Activated CD4-positive, alpha-beta T cell treated with anti-CD3 and anti-CD28 coated beads for 48 hours (primary cell): ENCODE results near the gene TLE7.

Experiments
- DNase-seq: peaks from one replicate; pipeline ENCODE4 v3.0.0-alpha.2; 2020

The TLE7 gene

DNA sequence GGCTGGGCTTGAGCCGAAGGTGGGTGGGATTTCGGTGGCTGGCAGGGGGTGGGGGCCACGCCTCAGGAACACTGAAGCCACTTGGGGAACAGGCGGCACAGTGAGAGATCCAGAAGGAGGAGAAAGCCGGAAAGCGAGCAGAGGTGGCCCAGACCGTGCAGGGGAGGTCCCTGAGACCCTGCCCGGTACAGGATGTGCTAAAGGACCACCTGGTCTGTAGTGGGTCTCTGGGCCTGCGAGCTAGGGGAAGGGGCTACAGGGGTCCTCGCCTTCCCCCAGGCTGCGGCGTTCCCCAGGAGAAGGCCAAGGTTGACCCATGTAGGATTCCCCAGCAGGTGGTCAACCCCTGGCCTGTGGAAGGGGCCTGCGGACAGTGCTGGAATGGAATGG lies at the start of gene TLE7:
Gene TLE7 (minus strand): TSS at position 4 of the 390 bp plus-strand sequence. CDS start 8,730 bp downstream, outside the sequence.
- DNase-seq: no peak

GRCh38 chr16:71491054-71491453 lies 49.2 kb upstream of the TLE7 start:
- no peak for DNase-seq

GRCh38 chr16:71490361-71490760 lies 48.5 kb upstream of the TLE7 start:
- no peak for DNase-seq

DNA sequence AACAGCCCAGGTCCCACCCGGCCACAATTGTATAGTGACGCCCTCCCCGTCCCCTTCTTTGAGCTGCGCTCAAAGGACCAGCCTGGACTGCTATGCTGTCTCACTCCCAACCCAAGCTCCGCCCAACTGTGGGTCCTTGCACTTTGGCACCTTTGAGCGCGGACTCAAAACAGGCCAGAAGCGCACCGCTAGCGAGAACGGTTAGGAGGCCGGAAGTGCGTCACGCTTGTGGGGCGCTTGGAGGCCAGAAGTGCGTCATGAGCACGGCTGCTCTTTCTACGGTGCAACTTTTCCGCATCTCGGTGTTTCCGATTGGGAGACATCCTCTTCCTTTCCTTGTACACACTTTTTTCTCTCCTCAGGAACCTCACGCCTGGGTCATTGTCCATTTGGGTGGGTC lies 47.3 kb upstream of the TLE7 start, which contains the start of gene ZNF19:
Gene ZNF19 (minus strand): TSS at position 203 of the 400 bp plus-strand sequence. CDS start 7,210 bp downstream, outside the sequence.
- DNase-seq: no peak

DNA sequence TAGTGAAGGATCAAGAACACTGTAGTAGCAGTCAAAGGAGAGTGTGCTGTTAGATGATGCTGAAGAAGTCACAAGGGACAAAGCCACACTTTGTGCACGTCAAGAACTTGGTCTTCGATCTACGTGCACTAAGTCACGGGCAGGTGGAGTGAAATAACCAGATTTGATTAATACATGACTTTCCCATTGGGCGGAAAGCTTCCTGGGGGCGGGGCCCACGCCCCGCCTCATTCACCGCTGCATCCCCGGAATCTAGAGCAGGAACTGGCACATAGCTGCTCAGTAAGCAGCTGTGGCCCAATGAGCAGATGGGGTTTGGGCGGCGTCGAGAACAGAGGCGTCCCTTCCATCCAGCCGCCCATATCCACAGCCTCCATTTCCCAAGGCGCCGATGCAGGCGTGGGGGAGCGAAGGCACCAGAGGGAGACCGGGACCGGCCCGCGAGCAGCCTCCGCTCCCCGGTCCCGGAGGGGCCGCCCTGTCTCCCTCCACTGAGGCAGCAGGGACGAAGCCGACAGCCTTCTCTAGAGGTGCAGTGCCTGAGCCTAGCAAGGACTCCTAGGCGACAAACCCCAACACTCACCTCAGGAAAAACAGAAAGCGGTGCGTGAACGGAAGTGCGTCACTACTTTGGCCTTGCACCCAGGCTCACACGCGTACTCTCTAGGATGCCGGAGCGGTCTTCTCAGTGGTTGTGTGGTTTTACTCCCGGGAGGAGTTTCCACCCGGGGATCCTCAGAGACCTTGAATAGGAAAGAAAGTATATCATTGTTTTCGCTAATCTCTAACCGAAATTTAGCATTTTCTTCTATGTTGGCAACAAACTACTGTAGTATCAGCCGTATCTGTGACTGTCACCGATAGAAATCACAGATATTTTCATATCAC lies 42.4 kb upstream of the TLE7 start:
- peak; percentile 84 for DNase-seq

DNA sequence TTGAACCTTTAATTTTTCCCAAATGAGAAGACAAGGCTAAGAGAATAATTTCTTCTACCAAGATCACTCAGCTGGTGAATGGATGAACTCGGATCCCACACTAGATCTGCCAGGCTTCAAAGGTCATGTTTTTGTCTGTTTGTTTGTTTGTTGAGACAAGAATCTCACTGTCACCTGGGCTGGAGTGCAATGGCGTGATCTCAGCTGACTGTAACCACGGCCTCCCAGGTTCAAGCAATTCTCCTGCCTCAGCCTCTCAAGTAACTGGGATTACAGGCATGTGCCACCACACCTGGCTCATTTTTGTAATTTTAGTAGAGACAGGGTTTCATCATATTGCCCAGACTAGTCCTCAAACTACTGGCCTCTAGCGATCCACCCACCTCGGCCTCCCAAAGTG lies 40.7 kb upstream of the TLE7 start:
- no peak for DNase-seq

GRCh38 chr16:71480956-71481355 lies 39.1 kb upstream of the TLE7 start:
- DNase-seq: no peak

GRCh38 chr16:71479420-71479819 lies 37.6 kb upstream of the TLE7 start:
- no peak for DNase-seq

GRCh38 chr16:71476457-71477124 lies 34.7 kb upstream of the TLE7 start:
- no peak for DNase-seq

DNA sequence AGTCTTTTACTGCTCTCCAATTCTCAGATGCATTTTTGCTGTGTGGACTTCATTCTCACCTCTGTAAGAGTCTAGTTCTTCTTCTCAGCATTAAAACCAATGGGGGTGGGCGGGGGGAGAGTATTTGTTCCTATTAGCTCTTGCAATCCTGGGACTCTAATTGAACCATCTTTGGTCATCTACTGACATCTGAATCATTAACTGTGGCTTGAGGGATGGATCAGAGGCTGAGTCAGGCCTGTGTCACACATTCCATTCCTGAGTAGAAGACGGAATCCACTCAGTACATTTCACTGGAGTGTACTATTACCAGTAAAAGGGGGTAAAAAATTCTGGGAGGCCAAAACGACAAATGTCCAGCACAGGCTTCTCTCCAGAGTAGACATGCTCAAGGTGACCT lies 33.0 kb upstream of the TLE7 start:
- DNase-seq: no peak

GRCh38 chr16:71473891-71474290 lies 32.0 kb upstream of the TLE7 start:
- no peak for DNase-seq

- DNase-seq: no peak
Observed at GRCh38 chr16:71472931-71473330, 31.1 kb upstream of the TLE7 start.

DNA sequence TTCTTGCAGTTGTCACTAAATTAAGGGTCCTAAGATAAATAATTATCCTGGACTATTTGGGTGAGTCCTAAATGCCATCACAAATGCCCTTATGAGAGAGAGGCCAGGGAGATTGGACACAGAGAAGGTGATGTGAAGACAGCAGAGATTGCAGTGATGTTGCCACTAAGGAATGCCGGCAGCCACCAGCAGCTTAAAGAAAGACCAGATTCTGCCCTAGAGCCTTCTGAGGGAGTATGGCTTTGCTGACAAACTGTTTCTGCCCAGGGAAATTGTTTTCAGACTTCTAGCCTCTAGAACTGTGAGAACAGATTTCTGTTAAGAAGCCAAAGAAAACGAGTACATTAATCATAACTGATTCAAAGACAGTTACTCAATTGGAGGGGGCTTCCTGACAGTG lies 30.2 kb upstream of the TLE7 start:
- no peak for DNase-seq

DNA sequence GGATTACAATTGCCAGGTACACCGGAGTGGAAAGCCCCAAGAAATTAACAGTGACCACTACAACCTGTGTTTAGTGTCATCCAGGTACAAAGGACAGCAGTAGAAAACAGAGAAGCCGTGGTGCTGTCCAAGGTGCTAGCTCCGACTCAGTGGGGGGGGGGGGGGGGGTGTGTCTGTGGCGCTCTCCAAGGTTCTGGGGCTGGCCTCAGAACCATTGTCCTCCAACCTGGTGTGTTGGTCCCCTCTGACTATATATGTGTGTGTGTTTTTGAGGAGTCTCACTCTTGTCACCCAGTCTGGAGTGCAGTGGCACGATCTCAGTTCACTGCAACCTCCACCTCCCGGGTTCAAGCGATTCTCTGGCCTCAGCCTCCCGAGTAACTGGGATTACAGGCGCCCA lies 26.0 kb upstream of the TLE7 start:
- DNase-seq: peak; percentile 50

- DNase-seq: no peak
Observed at GRCh38 chr16:71464231-71464630, 22.4 kb upstream of the TLE7 start.

- peak; percentile 85 for DNase-seq
Observed at GRCh38 chr16:71461686-71462648, 20.1 kb upstream of the TLE7 start, which contains the start of gene ZNF23. Gene ZNF23 (minus strand): TSS chr16:71462247. CDS start chr16:71456796, 5,451 bp downstream.

- no peak for DNase-seq
Observed at GRCh38 chr16:71460941-71461340, 19.1 kb upstream of the TLE7 start.

GRCh38 chr16:71460236-71460635 lies 18.4 kb upstream of the TLE7 start:
- DNase-seq: no peak

DNA sequence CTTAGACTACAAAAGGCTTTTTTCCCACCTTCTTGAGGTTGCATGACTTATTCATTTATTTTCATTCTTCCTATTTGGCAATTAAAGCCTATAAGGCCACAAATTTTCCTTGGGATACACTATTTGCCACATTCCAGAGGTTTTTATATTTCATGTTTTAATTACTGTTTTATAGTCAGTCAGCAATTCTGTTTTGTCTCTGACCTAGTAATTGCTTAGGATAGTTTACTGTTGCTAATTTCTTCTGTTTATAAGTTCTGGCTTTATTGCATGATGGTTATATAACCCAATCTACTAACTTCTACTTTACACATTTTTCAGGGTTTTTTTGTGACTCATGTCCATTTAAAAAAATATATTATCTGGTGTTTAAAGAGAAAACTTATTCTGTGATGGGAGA lies 17.7 kb upstream of the TLE7 start:
- no peak for DNase-seq

DNA sequence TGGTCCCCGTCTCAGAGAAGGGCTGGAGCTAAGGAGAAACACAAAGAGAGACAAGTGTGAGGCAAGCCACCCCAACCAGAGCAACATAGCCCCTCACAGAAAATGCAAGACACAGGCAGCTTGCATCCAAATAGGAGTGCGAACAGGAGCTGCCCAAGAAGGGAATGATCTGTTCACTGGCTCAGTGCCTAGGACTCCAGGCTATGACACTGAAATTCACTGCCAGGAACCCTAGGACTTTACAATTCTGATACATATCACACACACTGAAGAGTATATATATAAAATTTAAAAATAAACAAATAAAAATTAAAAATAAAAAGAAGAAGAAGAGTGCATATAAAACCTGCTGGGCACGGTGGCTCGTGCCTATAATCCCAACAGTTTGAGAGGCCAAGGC lies 14.9 kb upstream of the TLE7 start:
- DNase-seq: no peak

DNA sequence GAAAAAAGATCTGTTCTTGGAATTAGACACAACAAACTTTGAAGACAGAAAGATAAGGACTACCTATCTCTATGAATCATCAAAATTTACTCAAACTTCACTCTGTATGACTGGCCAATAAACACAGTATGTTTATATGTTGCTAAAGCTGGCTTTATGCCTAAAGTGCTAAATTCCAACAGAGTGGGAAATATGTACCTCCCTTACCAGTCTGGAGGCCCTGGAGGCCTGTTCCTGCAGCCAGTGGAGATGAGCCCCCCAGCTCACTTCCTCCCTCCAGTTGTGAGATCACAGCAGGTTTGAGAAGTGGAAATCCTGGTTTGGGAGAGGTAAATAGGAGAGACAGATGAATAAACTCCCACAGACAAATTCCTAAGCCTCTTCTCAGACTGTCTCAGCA lies 11.2 kb upstream of the TLE7 start:
- no peak for DNase-seq

- no peak for DNase-seq
Observed at GRCh38 chr16:71449020-71449419, 7.2 kb upstream of the TLE7 start.
